HepG2 (cell line): ENCODE results near the gene EFS. TPM values are rescaled to one million over a fixed set of nuclear protein-coding genes. Genes with fewer than 3 reads are reported as not detected.

ENCODE experiments used
- MLLT10 ChIP-seq: sonication (generic); formaldehyde crosslinking; IDR thresholded peaks from 2 replicates; pipeline ENCODE4 v1.4.0; 2020; ENCODE audit warnings: missing genetic modification reagents
- MTA1 ChIP-seq: sonication (generic); formaldehyde crosslinking; IDR thresholded peaks from 2 replicates; pipeline ENCODE4 v1.4.0; 2020; ENCODE audit warnings: missing genetic modification reagents, mild to moderate bottlenecking, borderline replicate concordance
- ZBTB33 ChIP-seq: sonication (generic); formaldehyde crosslinking; IDR thresholded peaks from 2 replicates; pipeline ENCODE4 v1.4.0; 2020; ENCODE audit warnings: missing genetic modification reagents
- ZNF205 ChIP-seq: IDR thresholded peaks from 2 replicates; pipeline ENCODE4 v1.6.1; 2018; ENCODE audit warnings: missing biosample characterization, missing genetic modification reagents
- ZNF276 ChIP-seq: sonication (generic); formaldehyde crosslinking; IDR thresholded peaks from 2 replicates; pipeline ENCODE4 v1.4.0; 2020; ENCODE audit warnings: mild to moderate bottlenecking, low read depth, missing genetic modification reagents
- ZNF780A ChIP-seq: sonication (generic); formaldehyde crosslinking; IDR thresholded peaks from 2 replicates; pipeline ENCODE4 v1.8.0; 2022; ENCODE audit warnings: mild to moderate bottlenecking, missing genetic modification reagents, moderate library complexity
- polyA plus RNA-seq, 8 experiments: library from polyadenylated mRNA; depleted of rRNA in 3 of 8; stranded (reverse) in 7 of 8; unstranded in 1 of 8; fragments of >200 nt; fragmentation: Illumina TruSeq in 4 of 8; extraction: Trizol in 4 of 8; gene quantifications; 2 replicates each; pipeline versions ENCODE4 v1.2.1 to v1.2.3, GENCODE V29; 2011 to 2016; ENCODE audit warnings: low read depth in 4 of 8, missing spikeins in 1 of 8, mixed read lengths in 1 of 8; ENCODE audit not compliant: insufficient read depth in 1 of 8
- total RNA-seq, 5 experiments: library from RNA; depleted of rRNA; stranded (reverse); fragments of >200 nt; fragmentation: Illumina TruSeq; extraction: Trizol; gene quantifications; 2 replicates each; pipeline ENCODE4 v1.2.3, GENCODE V29; 2016; ENCODE audit warnings: low read depth in 1 of 5
- TF ChIP-seq, protein P1 (sequence below): conservative IDR thresholded peaks from 2 replicates; pipeline ENCODE4 v1.6.1; 2018; ENCODE audit warnings: missing genetic modification reagents
- TF ChIP-seq, protein P2 (sequence below): sonication (generic); formaldehyde crosslinking; IDR thresholded peaks from 2 replicates; pipeline ENCODE4 v1.4.0; 2020; ENCODE audit warnings: mild to moderate bottlenecking, missing genetic modification reagents, borderline replicate concordance
- TF ChIP-seq, protein P3 (sequence below): sonication (generic); formaldehyde crosslinking; IDR thresholded peaks from 2 replicates; pipeline ENCODE4 v1.5.0; 2020; ENCODE audit warnings: mild to moderate bottlenecking, missing genetic modification reagents, borderline replicate concordance

The EFS gene
- total and polyA plus RNA-seq, 2 of the 13 experiments (the other 11 are each of a cell fraction or from before 2014, with no cell fraction given), result not detected

GRCh38 chr14:23321572-23322547, 43.1 kb downstream of the EFS start (continued):
- no peak for TF ChIP-seq ZNF205 (CRISPR knock-in tag)
- peak; percentile 60; the same call in 1 of the 2 replicates for TF ChIP-seq MLLT10
- TF ChIP-seq ZBTB33 (CRISPR knock-in tag), result 0 out of 2 replicates have a peak, but pooled peaks have one; percentile 10
- TF ChIP-seq MTA1 (CRISPR knock-in tag), result no peak
- TF ChIP-seq ZNF276 (CRISPR knock-in tag), result no peak
- TF ChIP-seq, protein P1, sequence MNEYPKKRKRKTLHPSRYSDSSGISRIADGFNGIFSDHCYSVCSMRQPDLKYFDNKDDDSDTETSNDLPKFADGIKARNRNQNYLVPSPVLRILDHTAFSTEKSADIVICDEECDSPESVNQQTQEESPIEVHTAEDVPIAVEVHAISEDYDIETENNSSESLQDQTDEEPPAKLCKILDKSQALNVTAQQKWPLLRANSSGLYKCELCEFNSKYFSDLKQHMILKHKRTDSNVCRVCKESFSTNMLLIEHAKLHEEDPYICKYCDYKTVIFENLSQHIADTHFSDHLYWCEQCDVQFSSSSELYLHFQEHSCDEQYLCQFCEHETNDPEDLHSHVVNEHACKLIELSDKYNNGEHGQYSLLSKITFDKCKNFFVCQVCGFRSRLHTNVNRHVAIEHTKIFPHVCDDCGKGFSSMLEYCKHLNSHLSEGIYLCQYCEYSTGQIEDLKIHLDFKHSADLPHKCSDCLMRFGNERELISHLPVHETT (CRISPR knock-in tag), result no peak
- TF ChIP-seq ZNF780A (CRISPR knock-in tag), result peak; percentile 91; the same call in 1 of the 2 replicates
- TF ChIP-seq, protein P2, sequence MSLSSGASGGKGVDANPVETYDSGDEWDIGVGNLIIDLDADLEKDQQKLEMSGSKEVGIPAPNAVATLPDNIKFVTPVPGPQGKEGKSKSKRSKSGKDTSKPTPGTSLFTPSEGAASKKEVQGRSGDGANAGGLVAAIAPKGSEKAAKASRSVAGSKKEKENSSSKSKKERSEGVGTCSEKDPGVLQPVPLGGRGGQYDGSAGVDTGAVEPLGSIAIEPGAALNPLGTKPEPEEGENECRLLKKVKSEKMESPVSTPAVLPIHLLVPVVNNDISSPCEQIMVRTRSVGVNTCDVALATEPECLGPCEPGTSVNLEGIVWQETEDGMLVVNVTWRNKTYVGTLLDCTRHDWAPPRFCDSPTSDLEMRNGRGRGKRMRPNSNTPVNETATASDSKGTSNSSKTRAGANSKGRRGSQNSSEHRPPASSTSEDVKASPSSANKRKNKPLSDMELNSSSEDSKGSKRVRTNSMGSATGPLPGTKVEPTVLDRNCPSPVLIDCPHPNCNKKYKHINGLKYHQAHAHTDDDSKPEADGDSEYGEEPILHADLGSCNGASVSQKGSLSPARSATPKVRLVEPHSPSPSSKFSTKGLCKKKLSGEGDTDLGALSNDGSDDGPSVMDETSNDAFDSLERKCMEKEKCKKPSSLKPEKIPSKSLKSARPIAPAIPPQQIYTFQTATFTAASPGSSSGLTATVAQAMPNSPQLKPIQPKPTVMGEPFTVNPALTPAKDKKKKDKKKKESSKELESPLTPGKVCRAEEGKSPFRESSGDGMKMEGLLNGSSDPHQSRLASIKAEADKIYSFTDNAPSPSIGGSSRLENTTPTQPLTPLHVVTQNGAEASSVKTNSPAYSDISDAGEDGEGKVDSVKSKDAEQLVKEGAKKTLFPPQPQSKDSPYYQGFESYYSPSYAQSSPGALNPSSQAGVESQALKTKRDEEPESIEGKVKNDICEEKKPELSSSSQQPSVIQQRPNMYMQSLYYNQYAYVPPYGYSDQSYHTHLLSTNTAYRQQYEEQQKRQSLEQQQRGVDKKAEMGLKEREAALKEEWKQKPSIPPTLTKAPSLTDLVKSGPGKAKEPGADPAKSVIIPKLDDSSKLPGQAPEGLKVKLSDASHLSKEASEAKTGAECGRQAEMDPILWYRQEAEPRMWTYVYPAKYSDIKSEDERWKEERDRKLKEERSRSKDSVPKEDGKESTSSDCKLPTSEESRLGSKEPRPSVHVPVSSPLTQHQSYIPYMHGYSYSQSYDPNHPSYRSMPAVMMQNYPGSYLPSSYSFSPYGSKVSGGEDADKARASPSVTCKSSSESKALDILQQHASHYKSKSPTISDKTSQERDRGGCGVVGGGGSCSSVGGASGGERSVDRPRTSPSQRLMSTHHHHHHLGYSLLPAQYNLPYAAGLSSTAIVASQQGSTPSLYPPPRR, result peak; percentile 2
- TF ChIP-seq, protein P3, sequence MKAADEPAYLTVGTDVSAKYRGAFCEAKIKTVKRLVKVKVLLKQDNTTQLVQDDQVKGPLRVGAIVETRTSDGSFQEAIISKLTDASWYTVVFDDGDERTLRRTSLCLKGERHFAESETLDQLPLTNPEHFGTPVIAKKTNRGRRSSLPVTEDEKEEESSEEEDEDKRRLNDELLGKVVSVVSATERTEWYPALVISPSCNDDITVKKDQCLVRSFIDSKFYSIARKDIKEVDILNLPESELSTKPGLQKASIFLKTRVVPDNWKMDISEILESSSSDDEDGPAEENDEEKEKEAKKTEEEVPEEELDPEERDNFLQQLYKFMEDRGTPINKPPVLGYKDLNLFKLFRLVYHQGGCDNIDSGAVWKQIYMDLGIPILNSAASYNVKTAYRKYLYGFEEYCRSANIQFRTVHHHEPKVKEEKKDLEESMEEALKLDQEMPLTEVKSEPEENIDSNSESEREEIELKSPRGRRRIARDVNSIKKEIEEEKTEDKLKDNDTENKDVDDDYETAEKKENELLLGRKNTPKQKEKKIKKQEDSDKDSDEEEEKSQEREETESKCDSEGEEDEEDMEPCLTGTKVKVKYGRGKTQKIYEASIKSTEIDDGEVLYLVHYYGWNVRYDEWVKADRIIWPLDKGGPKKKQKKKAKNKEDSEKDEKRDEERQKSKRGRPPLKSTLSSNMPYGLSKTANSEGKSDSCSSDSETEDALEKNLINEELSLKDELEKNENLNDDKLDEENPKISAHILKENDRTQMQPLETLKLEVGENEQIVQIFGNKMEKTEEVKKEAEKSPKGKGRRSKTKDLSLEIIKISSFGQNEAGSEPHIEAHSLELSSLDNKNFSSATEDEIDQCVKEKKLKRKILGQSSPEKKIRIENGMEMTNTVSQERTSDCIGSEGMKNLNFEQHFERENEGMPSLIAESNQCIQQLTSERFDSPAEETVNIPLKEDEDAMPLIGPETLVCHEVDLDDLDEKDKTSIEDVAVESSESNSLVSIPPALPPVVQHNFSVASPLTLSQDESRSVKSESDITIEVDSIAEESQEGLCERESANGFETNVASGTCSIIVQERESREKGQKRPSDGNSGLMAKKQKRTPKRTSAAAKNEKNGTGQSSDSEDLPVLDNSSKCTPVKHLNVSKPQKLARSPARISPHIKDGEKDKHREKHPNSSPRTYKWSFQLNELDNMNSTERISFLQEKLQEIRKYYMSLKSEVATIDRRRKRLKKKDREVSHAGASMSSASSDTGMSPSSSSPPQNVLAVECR (CRISPR knock-in tag), result peak; percentile 72
